ENCODE measurements around the gene SPRR2E. TPM values are rescaled to one million over a fixed set of nuclear protein-coding genes. Genes with fewer than 3 reads are reported as not detected.

SPRR2E gene
- total and polyA plus RNA-seq, 2 of the 8 experiments (the other 6 are each of a cell fraction or from before 2014, with no cell fraction given): not detected

GRCh38 chr1:153100245-153100644 is 5.9 kb upstream of the SPRR2E start (continued):
- TF ChIP-seq CHD7 (IDR thresholded peaks at IDR 0.05; ENCODE audit: insufficient replicate concordance, low read length) (no peak), EZH2 (IDR thresholded peaks at IDR 0.05; ENCODE audit: low read depth, low read length, severe bottlenecking) (no peak), SP1 (IDR thresholded peaks at IDR 0.05; ENCODE audit: low read depth, low read length) (no peak), YY1 (IDR thresholded peaks at IDR 0.05; ENCODE audit: low read depth, low read length) (no peak), BCL11A (IDR thresholded peaks at IDR 0.05; ENCODE audit: low read depth in 2 of 2, low read length in 2 of 2) (no peak), ZNF274 (IDR thresholded peaks at IDR 0.05; ENCODE audit: borderline replicate concordance, extremely low read depth, low read length) (no peak), RNF2 (IDR thresholded peaks at IDR 0.05; ENCODE audit: borderline replicate concordance, low read depth, low read length, missing control alignments, poor library complexity, severe bottlenecking) (no peak), EP300 (IDR thresholded peaks at IDR 0.05; ENCODE audit: borderline replicate concordance in 1 of 2, low read depth in 2 of 2, low read length in 2 of 2) (no peak), TEAD4 (IDR thresholded peaks at IDR 0.05; ENCODE audit: low read depth, low read length) (no peak), TCF12 (IDR thresholded peaks at IDR 0.05; ENCODE audit: low read depth, low read length) (no peak), CBX5 (IDR thresholded peaks at IDR 0.05; ENCODE audit: low read depth, low read length) (no peak)

Measured in H1 (cell line).